Activated CD4-positive, alpha-beta memory T cell treated with anti-CD3 and anti-CD28 coated beads for 36 hours (primary cell): ENCODE measurements around the gene STX16. TPM values are rescaled to one million over a fixed set of nuclear protein-coding genes. Genes with fewer than 3 reads are reported as not detected.
A peak's percentile ranks its signal among the peaks of the same experiment; 100 is the strongest.

Experiments
- CTCF ChIA-PET: fragments of 350-600 bp; sonication (Branson Sonifier 250); formaldehyde crosslinking; loops from one replicate; lab custom pipeline; 2021; ENCODE audit warnings: antibody characterized with exemption, inconsistent platforms; lab: Charles Lee
- POLR2A ChIA-PET: fragments of 350-600 bp; sonication (Branson Sonifier 250); formaldehyde crosslinking; loops from one replicate; lab custom pipeline; 2021; ENCODE audit warnings: antibody characterized with exemption; lab: Charles Lee
- DNase-seq: peaks from one replicate; pipeline ENCODE4 v3.0.0-alpha.2; 2020
- H3K27ac Mint-ChIP-seq: one replicate; pipeline ENCODE4 v1.8.0; 2021; ENCODE audit warnings: mixed read lengths
- H3K27me3 Mint-ChIP-seq: one replicate; pipeline ENCODE4 v1.8.0; 2021; ENCODE audit warnings: mixed read lengths
- H3K36me3 Mint-ChIP-seq: one replicate; pipeline ENCODE4 v1.8.0; 2021; ENCODE audit warnings: mixed read lengths
- H3K4me1 Mint-ChIP-seq: one replicate; pipeline ENCODE4 v1.8.0; 2021; ENCODE audit warnings: low read depth, mixed read lengths
- H3K4me3 Mint-ChIP-seq: one replicate; pipeline ENCODE4 v1.8.0; 2021; ENCODE audit warnings: mild to moderate bottlenecking, mixed read lengths
- H3K9me3 Mint-ChIP-seq: one replicate; pipeline ENCODE4 v1.8.0; 2021; ENCODE audit warnings: mixed read lengths
- intact Hi-C: fragments of 100-400 bp; cut with micrococcal nuclease; formaldehyde crosslinking; loops from one replicate; pipeline ENCODE4 v1.15.1; 2023
- total RNA-seq, 2 experiments: library from RNA; stranded (reverse); gene quantifications; one replicate each; pipeline ENCODE4 v1.2.3, GENCODE V29; 2021

Gene STX16
- total RNA-seq, 2 experiments from 2014 or later = 88.7 to 104 TPM

DNA sequence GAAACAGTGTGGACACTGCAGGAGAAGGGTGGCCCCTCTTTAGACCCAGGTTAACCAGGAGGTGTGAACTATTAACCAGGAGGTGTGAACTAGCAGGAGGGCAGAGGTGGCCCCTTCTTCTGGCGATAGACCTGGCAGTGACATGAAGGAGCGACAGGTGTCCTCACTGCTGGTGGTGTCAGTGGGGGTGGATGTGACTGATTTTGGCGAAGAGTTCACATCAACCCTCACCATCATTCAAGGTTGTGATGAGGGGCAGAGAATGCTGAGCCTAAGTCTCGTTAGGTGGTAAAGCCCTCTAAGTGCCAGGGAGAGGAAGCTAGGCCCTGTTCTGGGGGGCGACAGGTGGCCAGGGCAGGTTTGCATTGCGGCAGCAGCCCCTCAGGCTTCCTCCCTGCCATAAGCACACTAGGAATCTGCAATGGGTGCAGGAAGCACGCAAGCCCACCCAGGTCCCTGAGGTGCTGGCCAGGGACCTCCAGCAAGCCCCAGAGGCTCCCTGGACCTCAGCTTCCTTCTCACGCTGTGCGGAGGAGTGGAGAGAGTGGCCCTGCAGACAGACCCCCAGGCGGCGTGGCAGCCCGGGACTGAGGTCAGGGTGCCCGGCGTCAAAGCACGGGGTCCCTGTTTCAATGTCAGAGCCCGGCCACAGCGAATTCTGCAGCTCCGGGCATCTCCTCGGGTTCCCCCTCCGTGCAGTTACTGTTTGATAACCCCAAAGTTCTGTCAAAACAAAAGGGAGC lies 55.2 kb downstream of the STX16 start:
- Mint-ChIP-seq H3K36me3 (peaks cover 14% of the 10 kb centered on the region), H3K4me1 (no peaks in the 10 kb centered on the region), H3K27me3 (no peaks in the 10 kb centered on the region), H3K9me3 (no peaks in the 10 kb centered on the region), H3K4me3 (no peak overlapping the region), H3K27ac (no peak overlapping the region)
- POLR2A ChIA-PET = no interaction called here
- no peak for DNase-seq
- intact Hi-C loops = no loop called here
- CTCF ChIA-PET = interaction anchor here (1.0 kb wide), 1 partner anchor 48 kb away, joined by 3 read pairs; no protein-coding TSS in a partner anchor

DNA sequence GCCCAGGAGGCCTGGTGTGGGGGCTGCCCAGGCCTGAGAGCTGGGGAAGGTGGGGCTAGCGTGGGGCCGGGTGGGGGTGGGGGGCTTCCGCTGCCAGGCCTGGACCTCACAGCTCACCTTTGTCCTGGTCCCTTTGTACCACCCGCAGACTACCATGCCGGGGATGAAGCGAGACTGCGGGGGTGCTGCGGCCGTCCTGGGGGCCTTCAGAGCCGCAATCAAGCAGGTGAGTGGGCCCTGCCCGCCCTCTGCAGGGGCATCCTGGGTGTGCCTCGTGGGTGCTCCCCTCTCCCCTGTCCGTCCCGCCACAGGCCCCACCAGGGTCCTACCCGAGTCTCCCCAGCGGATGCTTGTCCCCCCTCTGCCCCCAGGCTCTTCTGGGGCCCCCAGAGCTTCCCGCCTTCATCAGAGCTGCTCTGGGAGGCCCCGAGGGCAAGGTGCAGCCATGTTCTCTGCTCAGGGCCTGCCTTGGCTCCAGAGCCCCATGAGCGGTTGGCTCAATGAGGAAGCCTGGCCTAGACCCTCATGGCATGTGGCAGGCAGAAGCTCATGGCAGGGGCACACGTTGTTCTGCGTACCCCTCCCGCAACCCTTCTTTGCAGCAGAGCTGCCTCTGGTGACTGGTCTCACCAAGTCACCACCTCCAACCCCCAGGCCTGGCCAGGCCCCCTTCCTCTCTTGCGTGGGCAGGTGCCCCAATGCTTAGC lies 56.0 kb downstream of the STX16 start:
- Mint-ChIP-seq H3K36me3 (peaks cover 14% of the 10 kb centered on the region), H3K4me3 (no peak overlapping the region), H3K27ac (no peak overlapping the region), H3K4me1 (no peaks in the 10 kb centered on the region), H3K9me3 (no peaks in the 10 kb centered on the region), H3K27me3 (no peaks in the 10 kb centered on the region)
- ChIA-PET POLR2A (no interaction called here), CTCF (no interaction called here)
- intact Hi-C loops = no loop called here
- DNase-seq = no peak

DNA sequence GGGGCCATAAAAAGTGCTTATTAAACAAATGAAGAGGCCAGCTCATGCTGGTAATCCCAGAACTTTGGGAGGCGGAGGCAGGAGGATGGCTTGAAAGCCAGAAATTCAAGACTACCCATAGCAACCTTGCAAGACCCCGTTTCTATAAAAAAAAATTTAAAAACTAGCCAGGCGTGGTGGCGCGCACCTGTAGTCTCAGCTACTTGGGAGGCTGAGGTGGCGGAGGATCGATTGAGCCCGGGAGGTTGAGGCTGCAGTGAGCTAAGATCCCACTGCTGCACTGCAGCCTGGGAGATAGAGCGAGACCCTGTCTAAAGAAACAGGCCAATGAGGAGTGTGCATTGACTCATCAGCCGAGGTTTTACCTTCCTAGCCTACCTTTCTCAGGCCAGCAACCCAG lies 56.7 kb downstream of the STX16 start:
- intact Hi-C loops = no loop called here
- ChIA-PET POLR2A (no interaction called here), CTCF (no interaction called here)
- Mint-ChIP-seq H3K9me3 (no peaks in the 10 kb centered on the region), H3K4me3 (no peak overlapping the region), H3K27me3 (no peaks in the 10 kb centered on the region), H3K27ac (no peak overlapping the region), H3K36me3 (peaks cover 10% of the 10 kb centered on the region), H3K4me1 (no peaks in the 10 kb centered on the region)
- DNase-seq = no peak

DNA sequence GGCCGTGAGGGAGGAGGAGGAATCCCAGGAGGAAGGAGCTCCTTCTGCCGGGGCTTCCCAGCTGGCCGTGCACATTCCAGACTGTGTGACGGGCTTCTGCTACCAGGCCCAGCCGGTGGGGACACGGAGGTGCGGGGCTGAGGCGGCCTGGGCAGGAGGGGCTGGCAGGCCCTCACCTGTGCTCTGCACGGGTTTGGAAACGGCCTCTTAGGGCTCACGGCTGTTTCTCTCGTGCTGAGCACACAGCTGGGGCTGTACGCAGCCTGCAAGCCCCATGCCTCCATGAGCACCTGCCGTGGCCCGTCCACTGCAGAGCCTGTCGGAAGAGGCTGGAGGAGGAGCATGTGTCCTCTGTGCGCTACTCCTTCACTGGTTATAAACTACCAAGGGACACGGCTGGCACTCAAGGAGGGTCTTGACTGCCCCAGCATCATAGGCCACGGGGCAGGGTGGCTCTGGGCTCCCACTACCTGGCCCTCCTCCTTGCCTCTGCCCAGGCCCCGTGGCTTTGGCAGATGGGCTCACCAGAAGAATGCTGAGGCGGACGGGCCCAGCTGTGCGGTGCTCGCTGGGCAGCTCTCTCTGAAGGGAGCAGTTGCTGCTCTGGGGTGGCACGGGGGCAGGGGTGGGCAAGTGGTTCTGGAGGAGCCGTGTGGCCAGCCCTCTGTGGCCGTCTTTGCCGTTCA lies 57.3 kb downstream of the STX16 start:
- Mint-ChIP-seq H3K27me3 (no peaks in the 10 kb centered on the region), H3K9me3 (no peaks in the 10 kb centered on the region), H3K4me1 (no peaks in the 10 kb centered on the region), H3K4me3 (no peak overlapping the region), H3K36me3 (peaks cover 4% of the 10 kb centered on the region), H3K27ac (no peak overlapping the region)
- POLR2A ChIA-PET = no interaction called here
- intact Hi-C loops = no loop called here
- DNase-seq = peak; percentile 3
- CTCF ChIA-PET = no interaction called here

DNA sequence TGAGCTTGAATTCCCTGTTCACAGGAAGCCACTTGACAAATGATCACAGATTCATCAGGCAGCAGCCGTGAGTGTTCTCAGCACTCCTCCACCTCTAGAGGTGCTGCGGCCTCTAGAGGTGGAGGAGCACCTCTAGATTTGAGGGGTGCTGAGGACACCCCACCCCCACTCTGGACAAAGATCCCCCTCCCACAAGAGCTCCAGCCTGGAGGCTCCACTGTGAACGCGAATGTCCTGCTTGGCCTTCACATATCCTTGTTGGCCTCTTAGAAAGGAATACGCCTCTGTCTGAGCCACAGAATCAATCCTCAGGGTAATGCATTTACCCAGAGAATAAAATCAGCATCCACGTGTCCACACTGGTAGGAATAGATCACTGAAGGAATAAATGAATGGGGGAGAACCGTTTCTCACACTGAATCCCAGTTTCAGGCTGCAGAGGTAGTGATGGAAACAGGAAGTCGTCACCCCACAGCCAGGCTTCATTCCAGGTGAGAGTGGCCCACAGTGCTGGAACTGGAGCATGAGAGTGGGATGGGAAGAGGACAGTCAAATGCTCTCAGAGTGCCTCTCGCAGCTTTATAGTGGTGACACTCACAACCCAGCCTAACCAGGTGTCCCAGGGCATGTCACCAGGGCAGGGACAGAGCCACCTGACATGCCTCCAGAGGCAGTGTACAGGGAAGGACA lies 58.1 kb downstream of the STX16 start:
- Mint-ChIP-seq H3K4me3 (no peak overlapping the region), H3K27ac (no peak overlapping the region), H3K27me3 (no peaks in the 10 kb centered on the region), H3K4me1 (no peaks in the 10 kb centered on the region), H3K36me3 (no peaks in the 10 kb centered on the region), H3K9me3 (no peaks in the 10 kb centered on the region)
- POLR2A ChIA-PET = no interaction called here
- CTCF ChIA-PET = no interaction called here
- intact Hi-C loops = no loop called here
- DNase-seq = peak; percentile 3

DNA sequence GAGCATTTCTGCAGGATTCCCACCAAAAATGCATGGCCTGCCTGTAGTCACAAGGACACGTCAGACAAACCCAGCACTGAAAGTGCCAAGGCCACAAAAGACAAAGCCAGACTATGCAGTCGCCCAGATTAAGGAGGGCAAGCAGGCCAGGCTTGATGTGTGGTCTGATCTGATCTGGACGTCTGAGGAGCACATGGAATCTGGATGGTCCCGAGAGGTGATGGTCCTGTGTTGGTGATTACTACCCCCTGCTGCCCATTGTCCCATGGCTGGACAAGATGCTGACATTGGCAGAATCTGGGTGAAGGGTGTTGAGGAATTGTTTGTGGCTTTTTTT lies 58.6 kb downstream of the STX16 start:
- POLR2A ChIA-PET = no interaction called here

DNA sequence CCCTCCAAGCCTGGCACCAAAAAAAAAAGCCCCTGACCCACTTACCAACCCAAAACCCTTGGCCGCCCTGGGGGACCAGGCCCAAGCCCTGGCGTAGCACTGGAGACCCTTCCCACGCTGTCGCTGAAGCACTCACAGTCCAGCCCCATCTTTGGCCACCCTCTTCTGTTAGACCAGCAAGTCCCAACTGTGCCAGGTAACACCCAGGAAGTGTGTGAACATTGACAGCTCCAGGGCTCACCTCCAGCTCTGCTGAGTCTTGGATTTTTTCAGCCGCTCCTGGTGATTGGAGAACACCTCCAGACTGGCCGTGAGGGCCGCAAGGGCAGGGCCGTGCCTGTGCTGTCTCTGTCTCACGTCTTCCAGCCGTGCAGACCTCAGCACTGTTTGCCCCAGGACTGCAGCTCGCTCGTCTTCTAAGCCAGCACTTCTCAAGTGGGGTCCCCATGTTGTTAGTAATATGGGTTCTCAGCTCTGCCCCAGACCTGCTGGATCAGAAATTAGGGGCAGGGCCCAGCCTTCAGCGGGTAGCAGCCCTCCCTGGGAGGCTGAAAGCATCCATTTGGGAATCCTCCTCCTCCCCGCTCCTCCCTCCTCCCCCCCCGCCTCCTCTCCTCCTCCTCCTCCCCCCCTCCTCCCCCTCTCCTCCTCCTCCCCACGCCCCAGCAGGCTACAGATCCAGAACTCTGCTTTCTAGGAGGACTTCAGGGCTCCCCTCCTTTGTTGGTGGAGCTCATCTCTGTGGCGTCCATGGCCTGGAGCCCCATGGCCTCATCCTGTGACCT lies 59.6 kb downstream of the STX16 start:
- no peaks in the 10 kb centered on the region for H3K9me3 Mint-ChIP-seq
- H3K4me3 Mint-ChIP-seq = no peak overlapping the region

More for the DNA sequence above, 58.6 kb downstream of the STX16 start:
- intact Hi-C loops = no loop called here
- Mint-ChIP-seq H3K9me3 (no peaks in the 10 kb centered on the region), H3K4me1 (no peaks in the 10 kb centered on the region), H3K4me3 (no peak overlapping the region), H3K27me3 (no peaks in the 10 kb centered on the region), H3K36me3 (no peaks in the 10 kb centered on the region), H3K27ac (no peak overlapping the region)
- CTCF ChIA-PET = no interaction called here
- peak; percentile 4 for DNase-seq

DNA sequence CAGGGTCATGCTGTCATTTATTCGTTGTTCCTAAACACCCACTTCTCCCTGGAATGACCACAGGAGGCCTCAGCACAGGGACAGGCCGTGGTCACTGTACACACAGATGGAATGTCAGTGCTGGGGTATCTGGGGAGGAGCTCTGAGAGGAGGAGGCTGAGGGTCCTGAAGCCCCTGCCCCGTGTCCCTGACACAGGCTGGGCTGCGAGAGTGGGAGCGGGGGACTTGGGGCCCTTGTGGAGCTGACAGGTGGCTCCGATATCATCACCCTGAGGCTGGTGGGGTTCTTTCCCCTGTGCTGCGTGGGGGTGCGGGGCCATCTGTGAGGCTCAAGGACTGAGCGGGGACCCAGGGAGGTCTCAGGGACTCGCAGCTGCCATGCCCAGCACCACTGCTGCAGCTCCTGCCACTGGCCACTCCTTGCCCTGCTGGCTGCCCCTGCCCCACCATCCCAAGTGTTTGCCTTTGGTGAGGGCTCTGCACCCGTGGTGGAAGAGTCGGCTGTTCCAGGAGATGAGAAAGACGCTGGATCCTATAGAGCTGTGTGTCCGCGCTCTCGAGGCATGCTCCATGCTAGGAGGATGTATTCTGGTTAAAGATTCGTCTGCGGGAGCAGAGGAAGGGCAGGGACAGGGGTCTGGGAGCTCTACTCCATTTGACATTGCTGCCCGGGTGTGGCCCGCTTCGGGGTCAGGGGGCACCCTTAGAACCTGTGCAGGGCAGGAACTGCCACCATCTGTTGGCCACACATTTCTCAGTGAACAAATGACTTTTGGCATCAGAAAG lies 60.4 kb downstream of the STX16 start:
- H3K27ac Mint-ChIP-seq = no peak overlapping the region
- H3K4me1 Mint-ChIP-seq = no peaks in the 10 kb centered on the region
- H3K36me3 Mint-ChIP-seq = no peaks in the 10 kb centered on the region
- H3K9me3 Mint-ChIP-seq = no peaks in the 10 kb centered on the region
- intact Hi-C loops = no loop called here
- peak; percentile 4 for DNase-seq
- H3K4me3 Mint-ChIP-seq = no peak overlapping the region
- CTCF ChIA-PET = no interaction called here
- POLR2A ChIA-PET = no interaction called here
- H3K27me3 Mint-ChIP-seq = no peaks in the 10 kb centered on the region

More for the DNA sequence above, 59.6 kb downstream of the STX16 start:
- CTCF ChIA-PET = no interaction called here
- Mint-ChIP-seq H3K27me3 (no peaks in the 10 kb centered on the region), H3K4me1 (no peaks in the 10 kb centered on the region), H3K27ac (no peak overlapping the region), H3K36me3 (no peaks in the 10 kb centered on the region)
- POLR2A ChIA-PET = no interaction called here
- DNase-seq = peak; percentile 4
- intact Hi-C loops = no loop called here

DNA sequence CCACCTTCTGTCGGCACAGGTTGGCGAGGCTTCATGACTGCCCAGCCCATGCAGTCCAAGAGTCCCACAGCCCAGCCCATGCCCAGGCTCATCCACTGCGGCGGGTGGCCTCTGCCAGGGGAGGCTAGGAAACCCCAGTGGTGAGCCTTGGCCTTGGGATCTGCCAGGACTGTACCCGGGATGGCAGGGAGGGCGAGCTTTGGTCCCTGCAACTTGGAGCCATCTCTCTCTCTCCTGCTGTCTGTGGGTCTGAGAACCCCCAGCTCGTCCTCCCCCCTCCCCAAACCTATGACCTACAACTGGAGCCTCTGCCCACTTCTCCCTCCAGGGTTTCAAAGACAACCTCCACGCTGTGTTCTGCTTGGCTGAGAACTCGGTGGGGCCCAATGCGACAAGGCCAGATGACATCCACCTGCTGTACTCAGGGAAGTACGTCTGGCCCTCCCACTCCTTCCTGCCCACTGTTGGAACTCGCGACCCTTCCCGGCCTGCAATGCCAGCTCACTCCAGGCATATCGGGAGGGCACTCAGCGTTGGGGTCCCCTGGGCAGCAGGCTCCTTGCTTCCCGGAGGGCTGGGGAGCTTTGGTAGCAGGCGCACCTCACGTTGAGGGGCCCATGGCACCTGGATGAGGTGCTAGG lies 61.2 kb downstream of the STX16 start:
- Mint-ChIP-seq H3K27ac (no peak overlapping the region), H3K27me3 (no peaks in the 10 kb centered on the region), H3K4me1 (no peaks in the 10 kb centered on the region), H3K9me3 (no peaks in the 10 kb centered on the region), H3K4me3 (no peak overlapping the region), H3K36me3 (no peaks in the 10 kb centered on the region)
- CTCF ChIA-PET = no interaction called here
- peak; percentile 6 for DNase-seq
- POLR2A ChIA-PET = no interaction called here
- intact Hi-C loops = no loop called here

DNA sequence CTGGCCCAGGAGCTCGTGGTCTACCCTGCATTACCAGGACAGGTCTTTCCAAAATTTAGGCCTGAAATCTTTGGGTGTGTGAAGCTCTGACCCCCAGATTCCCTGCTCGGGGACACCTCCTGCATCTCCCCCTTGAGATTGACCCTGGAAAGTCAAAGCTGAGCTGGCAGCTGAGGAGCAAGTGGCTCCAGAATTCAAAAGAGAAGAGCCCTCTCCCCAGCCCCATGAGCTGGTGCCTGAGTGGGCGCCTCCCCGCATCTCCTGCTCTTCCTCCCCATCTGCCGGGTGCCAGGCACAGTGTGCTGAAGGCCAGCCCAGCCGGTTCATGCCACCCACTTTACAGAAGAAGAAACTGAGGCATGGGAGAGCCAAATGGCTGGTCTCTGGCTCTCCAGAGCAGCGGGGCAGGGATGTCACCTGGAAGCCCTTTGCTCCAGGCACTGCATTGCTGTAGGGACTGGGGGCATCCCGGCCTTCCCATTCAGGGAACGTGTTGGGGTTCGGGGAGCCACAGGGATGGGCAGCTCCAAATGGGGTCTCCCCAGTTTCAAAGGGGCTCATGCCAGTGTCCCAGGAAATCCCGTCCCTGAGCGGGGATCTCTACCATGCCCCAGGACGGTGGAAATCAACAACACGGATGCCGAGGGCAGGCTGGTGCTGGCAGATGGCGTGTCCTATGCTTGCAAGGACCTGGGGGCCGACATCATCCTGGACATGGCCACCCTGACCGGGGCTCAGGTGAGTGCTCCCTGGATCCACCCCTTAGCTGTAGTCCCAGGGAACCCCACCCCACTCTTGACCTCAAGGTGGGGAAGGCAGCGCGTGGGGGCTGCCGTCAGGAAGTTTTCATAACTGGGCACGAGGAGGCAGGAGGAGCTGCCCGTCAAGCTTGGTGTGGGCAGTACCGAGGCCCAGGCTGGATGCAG lies 62.0 kb downstream of the STX16 start:
- Mint-ChIP-seq H3K27me3 (no peaks in the 10 kb centered on the region), H3K36me3 (no peaks in the 10 kb centered on the region), H3K4me3 (no peak overlapping the region), H3K4me1 (no peaks in the 10 kb centered on the region), H3K9me3 (no peaks in the 10 kb centered on the region), H3K27ac (no peak overlapping the region)
- DNase-seq = peak; percentile 5
- intact Hi-C loops = no loop called here
- CTCF ChIA-PET = no interaction called here
- POLR2A ChIA-PET = no interaction called here
